ENCODE data around the gene SELENOF.
"Not testable (repeated sequence)": the region's sequence is repeated elsewhere in the genome, so short reads cannot be mapped to it uniquely, and the experiment has no call there.

Gene SELENOF

DNA sequence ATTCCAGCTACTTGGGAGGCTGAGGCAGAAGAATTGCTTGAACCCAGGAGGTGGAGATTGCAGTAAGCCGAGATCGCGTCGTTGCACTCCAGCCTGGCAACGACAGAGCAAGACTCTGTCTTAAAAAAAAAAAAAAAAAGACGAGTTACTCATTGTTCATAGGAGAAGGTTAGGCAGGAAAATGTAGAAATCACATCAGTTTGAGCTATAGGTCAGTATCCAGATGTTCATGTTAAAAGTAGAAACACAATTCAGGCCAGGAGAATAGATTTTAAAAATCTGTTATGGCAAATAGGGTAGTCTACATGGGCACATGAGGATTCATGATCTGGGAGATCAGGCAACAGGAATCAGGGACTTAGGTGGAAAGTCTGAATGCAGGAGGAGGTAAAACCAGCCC lies 57.7 kb downstream of the SELENOF start:
- DNase-seq (ENCODE audit: low read depth): no peak

DNA sequence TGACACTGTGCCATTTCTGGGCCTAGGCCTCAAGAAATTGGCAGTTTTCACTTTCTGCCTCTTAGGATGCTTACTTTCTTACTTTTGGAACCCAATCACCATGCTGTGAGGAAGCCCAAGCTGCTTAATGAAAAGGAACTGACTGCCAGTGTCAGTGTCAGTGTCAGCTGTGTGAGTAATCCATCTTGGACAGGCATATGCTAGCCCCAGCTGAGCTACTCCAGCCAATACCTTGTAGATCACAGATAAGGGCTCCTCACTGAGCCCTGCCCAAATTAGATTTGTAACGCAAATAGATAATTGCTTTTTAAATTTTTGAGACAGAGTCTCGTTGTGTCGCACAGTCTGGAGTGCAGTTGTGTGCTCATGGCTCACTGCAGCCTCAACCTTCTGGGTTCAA lies 59.6 kb downstream of the SELENOF start:
- no peak for DNase-seq (ENCODE audit: low read depth)

DNA sequence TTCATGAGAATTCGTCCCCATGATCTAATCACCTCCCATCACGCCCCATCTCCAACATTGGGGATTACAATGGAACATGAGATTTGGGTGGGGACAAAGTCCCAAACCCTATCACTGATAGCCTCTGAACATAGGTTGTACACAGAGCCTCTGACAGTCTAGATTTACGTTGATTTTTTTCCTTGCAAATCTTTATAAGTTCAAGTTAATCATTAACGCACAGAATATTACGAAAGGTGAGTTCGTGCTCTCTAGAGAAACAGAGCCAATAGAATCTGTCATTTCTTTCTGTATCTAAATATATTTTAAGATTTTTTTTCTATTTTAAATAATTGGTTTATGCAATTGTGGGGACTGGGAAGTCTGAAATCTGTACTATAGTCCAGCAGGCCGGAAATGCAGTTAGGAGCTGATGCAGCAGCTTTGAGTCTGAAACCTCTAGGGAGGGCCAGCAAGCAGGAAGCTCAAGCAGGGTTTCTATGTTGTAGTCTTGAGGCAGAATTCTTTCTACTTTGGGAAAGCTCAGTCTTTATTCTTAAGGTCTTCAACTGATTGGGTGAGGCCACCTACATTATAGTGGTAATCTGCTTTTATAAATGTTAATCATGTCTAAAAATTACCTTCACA lies 61.0 kb downstream of the SELENOF start:
- no peak for DNase-seq (ENCODE audit: low read depth)

DNA sequence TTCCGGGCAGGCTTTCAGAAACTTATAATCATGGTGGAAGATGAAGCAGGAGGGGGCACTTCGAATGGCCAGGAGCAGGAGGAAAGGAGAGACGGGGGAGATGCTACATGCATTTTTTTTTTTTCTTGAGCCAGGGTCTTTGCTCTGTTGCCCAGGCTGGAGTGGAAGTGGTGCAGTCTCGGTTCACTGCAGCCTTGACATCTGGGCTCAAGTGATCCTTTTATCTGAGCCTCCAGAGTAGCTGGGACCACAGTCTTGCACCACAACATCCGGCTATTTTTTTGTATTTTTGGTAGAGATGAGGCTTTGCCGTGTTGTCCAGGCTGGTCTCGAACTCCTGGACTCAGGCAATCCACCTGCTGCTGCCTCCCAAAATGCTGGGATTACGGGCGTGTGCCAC lies 61.6 kb downstream of the SELENOF start:
- no peak for DNase-seq (ENCODE audit: low read depth)

DNA sequence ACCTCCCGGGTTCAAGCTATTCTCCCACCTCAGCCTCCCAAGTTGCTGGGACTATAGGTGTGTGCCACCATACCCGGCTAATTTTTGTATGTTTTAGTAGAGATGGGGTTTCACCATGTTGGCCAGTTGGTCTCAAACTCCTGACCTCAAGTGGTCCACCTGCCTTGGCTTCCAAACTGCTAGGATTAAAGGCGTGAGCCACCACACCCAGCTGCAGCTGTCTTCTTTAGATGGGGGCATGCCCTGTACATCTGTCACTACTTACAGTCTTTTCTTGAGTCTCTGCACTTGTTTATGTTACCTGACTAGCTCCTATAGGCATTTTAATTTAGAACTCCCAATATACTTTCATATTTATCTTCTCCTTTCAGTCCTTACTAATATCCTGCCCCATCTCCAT lies 64.2 kb downstream of the SELENOF start:
- no peak for DNase-seq (ENCODE audit: low read depth)

DNA sequence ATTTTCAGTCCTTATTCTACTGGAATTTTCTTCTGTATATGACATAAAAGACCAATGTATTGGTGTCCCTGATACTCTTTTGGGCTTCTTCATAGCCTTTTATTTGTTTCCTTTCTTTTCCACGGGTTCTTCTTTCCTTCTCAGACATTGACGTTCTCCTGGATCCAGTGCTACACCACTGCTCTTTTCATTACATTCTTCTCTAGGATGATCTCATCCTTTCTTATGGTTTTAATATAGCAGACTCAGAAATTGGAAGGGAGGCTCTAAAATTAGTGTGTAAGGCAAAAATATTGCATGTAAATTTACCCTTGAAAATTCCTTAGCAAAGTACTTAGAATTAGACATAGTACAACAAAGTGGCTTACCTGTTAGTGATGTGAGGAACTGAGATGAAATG lies 65.3 kb downstream of the SELENOF start:
- no peak for DNase-seq (ENCODE audit: low read depth)

DNA sequence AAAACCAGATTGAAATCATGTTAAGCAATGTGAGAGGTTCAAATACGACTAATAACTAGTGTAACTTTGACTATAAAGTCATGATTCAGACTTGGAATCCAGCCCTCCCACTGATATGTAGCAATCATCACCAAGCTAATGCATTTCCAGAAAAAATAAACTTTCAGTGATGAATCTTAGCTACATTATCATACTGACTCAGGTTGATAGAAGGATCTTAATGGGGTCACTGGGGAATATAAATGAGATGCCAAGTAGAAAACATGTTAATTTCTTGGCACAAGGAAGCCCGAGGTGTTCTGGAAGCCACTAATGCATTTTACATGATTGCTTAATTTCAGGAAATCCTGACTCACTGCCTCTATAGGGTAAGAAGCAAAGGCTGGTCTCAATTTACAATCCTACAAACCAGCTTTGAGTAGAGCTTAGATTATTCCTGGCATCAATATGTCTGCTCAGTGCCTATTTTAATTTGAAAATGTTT lies 67.7 kb downstream of the SELENOF start:
- no peak for DNase-seq (ENCODE audit: low read depth)

DNA sequence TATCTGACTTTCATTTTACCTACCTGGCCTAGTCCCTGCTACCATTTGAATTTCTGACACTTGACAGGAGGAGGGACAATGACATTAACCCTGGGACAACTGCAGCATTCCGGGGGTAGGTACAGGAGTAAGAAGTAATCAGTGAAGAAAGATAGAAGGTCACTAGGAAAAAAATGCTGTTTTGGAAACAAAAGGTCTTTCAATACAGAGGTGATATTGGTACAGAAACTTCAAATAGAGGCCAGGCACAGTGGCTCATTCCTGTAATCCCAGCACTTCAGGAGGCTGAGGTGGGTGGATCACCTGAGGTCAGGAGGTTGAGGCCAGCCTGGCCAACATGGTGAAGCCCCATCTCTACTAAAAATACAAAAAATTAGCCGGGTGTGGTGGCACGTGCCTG lies 68.4 kb downstream of the SELENOF start:
- DNase-seq (ENCODE audit: low read depth): no peak

DNA sequence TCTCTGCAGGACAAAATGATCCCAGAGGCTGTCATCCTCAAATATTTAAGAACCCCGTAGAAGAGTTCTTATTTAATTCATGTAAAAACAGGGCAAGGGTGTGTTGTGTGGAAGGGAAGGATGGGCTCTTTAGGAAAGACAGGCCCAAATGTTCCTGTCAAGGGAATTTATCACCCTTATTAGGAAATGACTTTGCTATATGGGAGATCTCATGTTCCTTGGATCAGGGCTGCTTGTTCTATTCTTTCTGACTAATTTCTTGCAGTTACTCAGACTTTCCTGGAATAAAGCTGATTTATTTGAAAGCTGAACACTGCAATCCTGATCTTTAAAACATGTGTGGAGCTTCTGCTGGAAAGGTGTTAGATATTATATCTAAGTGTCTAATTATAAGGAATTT lies 72.8 kb downstream of the SELENOF start:
- no peak for DNase-seq (ENCODE audit: low read depth)

DNA sequence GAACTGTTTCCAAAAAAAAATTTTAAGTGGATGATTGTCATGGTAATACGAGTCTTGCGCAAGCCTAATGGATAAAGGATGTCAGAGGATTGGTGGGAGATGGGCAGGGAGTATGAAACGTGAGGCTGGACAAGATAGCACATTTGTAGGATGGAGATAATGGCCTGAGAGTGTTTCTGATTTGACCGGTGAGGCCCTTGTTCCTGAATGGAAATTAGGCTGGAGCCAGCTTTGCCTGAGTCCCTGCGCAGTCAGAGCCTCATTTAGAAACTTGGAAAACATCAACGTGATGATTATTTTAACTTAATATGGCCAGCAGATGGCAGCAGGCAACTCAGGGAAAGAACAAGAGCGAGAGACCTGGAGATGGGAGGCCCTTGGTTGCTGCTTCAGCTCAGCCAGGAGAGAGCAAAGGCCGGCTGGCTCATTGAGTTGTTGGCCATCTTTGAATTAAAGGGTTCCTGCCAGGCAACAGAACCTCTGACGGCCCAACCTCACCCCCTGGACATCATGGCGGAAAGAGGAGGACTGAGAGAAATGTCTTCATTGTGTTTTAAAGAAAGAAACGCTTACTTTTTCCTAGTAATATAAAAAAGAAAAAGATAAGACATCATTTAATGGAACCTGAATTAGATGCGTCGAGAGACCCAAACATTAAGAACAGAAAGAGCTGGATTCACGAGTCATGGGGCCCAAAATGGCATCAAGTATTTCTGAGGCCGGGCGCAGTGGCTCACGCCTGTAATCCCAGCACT lies 80.3 kb downstream of the SELENOF start:
- DNase-seq (ENCODE audit: low read depth): peak; percentile 2

DNA sequence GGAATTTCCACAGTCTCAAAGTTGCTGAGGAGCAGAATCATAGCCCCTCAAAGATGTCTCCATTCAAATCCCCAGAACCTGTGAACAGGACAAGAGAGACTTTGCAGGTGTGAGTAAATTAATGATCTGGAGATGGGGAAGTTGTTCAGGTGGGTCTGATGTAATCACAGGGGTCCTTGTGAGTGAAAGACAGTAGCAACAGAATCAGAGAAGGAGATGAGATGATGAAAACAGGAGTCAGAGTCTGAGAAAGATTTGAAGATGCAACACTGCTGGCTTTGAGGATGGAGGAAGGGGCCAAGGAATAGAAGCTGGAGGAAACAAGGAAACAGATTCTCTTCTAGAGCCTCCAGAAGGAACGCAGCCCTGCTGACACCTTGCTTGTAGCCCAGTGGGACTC lies 81.5 kb downstream of the SELENOF start:
- no peak for DNase-seq (ENCODE audit: low read depth)

DNA sequence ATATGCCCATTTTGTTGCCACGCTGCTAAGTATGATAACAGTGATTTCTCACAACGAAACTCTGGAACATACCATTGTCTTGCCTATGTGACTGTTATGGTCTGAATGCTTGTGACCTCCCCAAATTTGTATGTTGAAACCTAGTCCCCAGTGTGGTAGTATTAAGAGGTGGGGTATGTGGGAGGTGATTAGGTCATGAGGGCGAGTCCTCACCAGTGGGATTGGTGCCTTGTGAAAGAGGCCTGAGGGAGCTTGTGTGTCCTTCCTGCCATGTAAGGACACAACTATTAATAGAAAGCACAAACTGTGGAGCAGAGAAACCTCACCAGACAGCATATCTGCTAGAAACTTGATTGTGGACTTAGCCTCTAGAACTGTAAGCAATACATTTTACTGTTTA lies 84.6 kb downstream of the SELENOF start:
- no peak for DNase-seq (ENCODE audit: low read depth)

DNA sequence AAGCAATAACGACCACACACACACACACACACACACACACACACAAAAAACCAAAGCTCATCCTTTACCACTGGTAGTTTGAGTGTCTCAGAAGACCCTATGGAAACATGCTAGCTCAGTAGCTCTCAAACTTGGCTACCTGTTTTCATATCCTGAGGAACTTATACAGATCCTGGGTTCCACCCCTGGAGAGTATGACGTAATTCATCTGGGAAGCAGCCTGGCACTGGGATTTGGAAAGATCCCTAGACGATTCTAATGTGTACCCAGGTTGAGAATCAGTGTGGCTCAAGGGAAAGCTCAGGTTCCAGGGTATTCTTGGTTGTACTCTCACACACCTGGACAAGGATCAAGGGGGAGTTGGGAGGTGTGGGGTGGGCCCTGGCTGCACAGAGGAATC lies 85.9 kb downstream of the SELENOF start:
- DNase-seq (ENCODE audit: low read depth): no peak

DNA sequence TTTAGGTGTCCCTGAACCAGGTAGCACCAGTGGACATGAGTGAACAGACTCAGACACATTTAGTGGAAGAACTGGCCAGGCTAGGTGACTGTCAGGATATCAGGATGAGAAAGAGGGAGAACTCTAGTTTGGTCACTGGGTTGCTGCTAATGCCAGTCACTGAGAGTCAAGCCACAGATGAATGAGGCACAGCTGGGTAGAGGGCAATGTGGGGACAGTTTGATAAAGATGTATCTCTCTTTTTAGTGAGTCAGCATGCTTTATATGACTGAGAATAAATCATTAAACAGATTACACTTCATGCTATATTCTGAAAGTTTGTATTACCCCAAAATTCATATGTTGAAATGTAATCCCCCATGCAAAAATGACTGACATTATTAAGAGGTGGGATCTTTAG lies 87.1 kb downstream of the SELENOF start:
- DNase-seq (ENCODE audit: low read depth): no peak

DNA sequence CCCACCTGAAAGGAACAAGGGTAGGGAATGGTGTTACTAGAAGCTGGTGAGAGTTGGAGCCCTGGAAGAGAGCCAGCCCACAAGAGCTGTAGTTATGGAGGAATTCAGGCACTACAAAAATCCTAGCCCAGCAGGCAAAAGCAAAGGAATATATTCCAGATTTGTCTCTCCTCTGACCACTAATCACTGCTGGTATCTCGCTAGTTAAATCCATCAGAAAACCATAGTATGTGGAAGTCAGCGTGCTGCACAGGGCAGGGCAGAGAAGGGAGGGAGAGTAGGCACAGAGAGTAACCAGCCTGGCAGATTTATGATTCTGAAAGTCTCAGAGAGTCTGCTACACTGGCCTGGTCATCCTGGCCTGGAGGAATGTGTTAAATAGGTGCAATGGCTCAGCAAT lies 88.6 kb downstream of the SELENOF start:
- no peak for DNase-seq (ENCODE audit: low read depth)

DNA sequence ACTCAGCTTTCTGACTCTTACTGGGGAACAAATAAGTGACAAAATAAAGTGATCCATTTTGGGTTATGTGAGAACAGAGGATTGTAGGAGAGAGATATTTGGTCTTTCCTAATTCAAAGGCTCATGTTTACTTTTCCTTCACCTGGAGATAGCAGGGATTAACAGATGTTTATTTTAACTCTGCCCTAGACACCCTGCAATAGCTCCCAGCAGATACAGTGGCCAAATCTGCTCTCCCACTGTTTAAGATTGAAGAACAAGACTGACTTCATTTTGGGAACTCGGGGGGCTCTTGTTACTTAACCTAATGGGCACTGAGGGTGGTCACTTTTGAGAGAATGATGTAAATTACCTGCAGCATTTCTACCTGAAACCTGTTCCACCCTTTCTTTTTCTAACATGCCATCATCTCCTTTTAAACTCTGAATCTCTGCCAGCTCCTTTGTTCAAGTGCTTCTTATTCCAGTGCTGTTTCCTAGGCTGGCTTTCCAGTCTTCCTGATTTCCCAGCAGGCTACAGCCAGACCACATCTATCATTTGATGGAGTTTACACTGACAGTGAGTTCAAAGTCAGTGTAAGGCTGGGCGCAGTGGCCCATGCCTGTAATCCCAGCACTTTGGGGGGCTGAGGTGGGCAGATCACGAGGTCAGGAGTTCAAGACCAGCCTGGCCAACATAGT lies 90.0 kb downstream of the SELENOF start:
- DNase-seq (ENCODE audit: low read depth): no peak

DNA sequence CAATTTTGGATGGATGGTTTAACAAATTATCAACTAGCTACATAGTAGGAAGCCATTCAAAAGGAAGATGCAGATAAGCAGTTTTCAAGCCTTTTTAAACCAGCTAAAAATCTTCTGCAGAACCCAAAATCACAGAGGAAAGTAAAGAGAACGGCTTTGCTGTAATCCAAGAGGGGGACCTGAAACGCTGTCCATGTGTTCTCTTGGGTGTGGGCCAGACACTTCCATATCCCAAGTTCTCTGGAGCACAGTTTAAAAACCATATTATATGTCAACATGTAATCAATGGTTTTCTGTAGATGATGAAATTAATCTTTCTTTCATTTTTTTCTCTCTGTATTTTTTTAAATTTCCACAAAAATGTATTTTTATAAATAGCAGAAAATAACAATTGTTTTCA lies 90.5 kb downstream of the SELENOF start:
- DNase-seq (ENCODE audit: low read depth): no peak

DNA sequence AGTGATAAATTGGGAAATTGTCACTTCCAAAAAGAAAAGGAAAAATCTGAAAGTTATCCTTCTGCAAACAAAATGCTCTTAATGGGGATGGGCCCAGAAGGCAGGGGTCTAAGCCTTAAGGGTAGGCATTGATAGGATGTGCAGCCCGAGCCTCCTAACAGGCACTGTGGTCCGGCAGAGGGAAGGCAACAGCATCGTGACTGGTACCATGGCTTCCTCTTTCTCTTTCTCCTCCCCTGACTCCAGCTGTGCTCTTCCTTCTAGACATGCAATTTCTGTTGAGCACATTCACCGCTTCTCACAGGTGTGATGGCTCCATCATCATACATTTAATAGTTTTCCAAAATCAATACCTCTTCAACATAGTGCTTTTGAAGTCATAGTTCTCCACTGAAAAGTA lies 91.5 kb downstream of the SELENOF start:
- DNase-seq (ENCODE audit: low read depth): no peak

DNA sequence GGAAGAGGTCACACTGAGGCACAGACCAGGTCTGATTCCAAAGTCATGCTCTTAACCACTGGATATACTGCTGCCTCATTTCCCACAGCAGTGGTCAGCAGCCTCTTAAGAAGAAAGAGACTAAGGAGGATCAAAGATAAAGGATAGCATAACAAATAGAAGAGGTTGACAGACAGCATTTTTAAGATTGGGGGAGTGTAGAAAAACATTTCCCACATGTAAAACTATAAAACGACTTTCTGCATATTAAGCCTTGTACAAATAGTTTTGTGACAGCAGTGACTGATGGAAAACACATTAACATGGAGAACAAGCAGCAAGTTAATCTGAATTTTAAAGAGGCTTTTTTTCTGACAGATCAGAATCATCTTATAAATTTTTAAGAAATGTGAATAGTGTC lies 92.0 kb downstream of the SELENOF start:
- DNase-seq (ENCODE audit: low read depth): no peak

DNA sequence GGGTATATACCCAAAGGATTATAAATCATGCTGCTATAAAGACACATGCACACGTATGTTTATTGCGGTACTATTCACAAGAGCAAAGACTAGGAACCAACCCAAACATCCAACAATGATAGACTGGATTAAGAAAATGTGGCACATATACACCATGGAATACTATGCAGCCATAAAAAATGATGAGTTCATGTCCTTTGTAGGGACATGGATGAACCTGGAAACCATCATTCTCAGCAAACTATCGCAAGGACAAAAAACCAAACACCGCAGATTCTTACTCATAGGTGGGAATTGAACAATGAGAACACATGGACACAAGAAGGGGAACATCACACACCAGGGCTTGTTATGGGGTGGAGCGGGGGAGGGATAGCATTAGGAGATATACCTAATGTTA lies 94.0 kb downstream of the SELENOF start:
- not testable (repeated sequence) for DNase-seq (ENCODE audit: low read depth)

DNA sequence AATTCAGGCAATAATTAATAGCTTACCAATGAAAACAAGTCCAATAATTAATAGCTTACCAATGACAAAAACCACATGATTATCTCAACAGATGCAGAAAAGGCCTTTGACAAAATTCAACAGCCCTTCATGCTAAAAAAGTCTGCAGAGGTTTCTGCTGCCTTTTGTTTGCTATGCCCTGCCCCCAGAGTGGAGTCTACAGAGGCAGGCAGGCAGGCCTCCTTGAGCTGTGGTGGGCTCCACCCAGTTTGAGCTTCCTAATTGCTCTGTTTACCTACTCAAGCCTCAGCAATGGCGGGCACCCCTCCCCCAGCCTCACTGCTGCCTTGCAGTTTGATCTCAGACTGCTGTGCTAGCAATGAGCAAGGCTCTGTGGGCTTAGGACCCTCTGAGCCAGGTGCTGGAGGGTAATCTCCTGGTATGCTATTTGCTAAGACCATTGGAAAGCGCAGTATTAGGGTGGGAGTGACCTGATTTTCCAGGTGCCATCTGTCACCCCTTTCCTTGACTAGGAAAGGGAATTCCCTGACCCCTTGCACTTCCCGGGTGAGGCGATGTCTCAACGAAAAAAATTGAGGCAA lies 96.6 kb downstream of the SELENOF start:
- not testable (repeated sequence) for DNase-seq (ENCODE audit: low read depth)

DNA sequence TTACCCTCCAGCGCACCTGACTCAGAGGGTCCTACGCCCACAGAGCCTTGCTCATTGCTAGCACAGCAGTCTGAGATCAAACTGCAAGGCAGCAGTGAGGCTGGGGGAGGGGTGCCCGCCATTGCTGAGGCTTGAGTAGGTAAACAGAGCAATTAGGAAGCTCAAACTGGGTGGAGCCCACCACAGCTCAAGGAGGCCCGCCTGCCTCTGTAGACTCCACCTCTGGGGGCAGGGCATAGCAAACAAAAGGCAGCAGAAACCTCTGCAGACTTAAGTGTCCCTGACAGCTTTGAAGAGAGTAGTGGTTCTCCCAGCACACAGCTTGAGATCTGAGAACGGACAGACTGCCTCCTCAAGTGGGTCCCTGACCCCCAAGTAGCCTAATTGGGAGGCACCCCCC lies 99.8 kb downstream of the SELENOF start:
- not testable (repeated sequence) for DNase-seq (ENCODE audit: low read depth)

Data from stimulated activated CD8-positive, alpha-beta memory T cell treated with anti-CD3 and anti-CD28 coated beads, Interleukin-15, amount 100 ng/mL, for 24 hours (primary cell).